VCaP (cell line): Measurements from ENCODE around the gene SSR4.

ENCODE experiments used
- H3K27ac ChIP-seq: fragments of 450-650 bp; 2 replicates; pipeline ENCODE4 v1.5.1; 2017
- TF ChIP-seq, protein P1 (sequence below): fragments of 450-650 bp; conservative IDR thresholded peaks from 2 replicates; pipeline ENCODE4 v1.5.1; 2017; ENCODE audit warnings: mild to moderate bottlenecking, moderate library complexity

Gene SSR4

DNA sequence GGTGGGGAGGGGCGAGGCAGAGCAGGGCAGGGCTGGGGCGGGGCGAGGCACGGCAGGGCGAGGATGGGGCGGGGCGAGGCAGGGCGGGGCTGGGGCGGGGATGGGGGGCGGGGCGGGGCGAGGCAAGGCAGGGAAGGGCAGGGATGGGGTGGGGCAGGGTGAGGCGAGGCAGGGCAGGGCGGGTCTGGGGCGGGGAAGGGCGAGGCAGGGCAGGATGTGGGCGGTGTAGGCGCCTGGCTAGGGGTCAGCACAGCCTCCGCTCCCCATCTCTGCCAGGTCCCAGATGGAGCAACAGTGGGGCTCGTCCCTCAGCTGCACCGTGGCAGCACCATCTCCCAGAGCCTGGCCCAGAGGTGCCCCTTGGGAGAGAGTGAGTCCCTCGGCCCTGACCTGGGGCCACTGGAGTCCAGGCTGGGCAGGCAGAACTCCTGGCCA lies 17.8 kb upstream of the SSR4 start:
- TF ChIP-seq, protein P1, sequence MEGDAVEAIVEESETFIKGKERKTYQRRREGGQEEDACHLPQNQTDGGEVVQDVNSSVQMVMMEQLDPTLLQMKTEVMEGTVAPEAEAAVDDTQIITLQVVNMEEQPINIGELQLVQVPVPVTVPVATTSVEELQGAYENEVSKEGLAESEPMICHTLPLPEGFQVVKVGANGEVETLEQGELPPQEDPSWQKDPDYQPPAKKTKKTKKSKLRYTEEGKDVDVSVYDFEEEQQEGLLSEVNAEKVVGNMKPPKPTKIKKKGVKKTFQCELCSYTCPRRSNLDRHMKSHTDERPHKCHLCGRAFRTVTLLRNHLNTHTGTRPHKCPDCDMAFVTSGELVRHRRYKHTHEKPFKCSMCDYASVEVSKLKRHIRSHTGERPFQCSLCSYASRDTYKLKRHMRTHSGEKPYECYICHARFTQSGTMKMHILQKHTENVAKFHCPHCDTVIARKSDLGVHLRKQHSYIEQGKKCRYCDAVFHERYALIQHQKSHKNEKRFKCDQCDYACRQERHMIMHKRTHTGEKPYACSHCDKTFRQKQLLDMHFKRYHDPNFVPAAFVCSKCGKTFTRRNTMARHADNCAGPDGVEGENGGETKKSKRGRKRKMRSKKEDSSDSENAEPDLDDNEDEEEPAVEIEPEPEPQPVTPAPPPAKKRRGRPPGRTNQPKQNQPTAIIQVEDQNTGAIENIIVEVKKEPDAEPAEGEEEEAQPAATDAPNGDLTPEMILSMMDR = no peak
- H3K27ac ChIP-seq = no peak overlapping the region

DNA sequence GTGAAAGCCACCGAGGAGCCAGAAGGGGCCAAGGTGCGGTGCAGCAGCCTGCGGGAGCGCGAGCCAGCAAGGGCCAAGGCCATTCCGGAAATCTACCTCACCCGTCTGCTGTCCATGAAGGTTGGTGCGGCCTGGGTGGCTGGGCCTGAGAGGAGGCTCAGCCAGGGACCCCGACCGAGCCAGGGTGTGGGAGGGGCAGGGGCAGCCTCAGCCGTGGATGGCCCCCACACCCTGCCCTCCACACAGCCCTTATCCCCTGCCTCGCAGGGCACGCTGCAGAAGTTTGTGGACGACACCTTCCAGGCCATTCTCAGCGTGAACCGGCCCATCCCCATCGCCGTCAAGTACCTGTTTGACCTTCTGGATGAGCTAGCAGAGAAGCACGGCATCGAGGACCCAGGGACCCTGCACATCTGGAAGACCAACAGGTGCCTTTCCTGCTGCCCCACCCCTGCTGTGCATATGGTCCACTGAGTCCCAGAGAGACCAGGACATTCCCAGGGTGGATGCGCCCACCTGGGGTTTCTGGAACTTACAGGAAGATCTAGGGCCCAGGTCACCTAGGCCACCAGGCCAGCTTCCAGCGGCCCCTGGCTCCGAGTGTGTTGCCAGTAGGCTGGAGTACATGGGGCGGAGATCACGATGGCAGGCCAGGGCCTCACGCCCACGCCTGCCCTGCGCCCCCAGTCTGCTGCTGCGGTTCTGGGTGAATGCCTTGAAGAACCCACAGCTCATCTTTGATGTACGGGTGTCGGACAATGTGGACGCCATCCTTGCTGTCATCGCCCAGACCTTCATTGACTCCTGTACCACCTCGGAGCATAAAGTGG lies 17.0 kb upstream of the SSR4 start:
- no peak overlapping the region for H3K27ac ChIP-seq

DNA sequence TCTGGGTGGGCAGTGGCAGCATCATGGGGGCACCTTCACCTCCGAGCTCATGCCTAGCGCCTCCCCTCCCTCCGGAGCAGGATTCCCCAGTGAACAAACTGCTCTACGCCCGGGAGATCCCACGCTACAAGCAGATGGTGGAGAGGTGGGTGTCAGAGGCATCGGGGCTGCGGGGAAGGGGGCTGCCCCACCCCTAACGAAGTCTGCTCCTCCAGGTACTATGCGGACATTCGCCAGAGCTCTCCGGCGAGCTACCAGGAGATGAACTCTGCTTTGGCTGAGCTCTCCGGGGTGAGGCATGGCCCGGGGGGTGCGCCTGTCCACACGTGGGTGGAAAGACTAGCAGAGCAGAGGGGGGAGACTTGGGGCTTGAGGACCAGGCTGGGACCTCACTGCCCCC lies 16.3 kb upstream of the SSR4 start:
- TF ChIP-seq, protein P1 = no peak
- H3K27ac ChIP-seq = no peak overlapping the region

More for the DNA sequence above, 17.0 kb upstream of the SSR4 start:
- TF ChIP-seq, protein P1 = no peak

DNA sequence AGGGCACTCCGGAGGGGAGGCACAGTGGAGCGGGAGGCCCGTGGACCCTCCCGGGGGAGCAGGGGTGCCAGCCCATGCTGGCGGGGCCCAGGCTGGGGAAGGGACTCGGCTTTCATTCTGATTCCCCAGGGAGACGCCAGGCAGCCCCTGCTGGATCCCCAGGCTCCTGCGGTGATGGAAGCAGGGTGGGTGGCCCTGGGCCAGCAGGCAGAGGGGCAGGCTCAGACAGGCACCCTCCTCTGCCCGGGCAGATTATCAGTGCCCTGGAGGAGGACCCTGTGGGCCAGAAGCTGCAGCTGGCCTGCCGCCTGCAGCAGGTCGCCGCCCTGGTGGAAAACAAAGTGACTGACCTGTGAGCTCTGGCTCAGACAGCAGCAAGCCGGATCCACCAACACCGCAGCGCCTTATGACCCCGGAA lies 15.8 kb upstream of the SSR4 start:
- no peak overlapping the region for H3K27ac ChIP-seq
- TF ChIP-seq, protein P1 = peak; percentile 61

DNA sequence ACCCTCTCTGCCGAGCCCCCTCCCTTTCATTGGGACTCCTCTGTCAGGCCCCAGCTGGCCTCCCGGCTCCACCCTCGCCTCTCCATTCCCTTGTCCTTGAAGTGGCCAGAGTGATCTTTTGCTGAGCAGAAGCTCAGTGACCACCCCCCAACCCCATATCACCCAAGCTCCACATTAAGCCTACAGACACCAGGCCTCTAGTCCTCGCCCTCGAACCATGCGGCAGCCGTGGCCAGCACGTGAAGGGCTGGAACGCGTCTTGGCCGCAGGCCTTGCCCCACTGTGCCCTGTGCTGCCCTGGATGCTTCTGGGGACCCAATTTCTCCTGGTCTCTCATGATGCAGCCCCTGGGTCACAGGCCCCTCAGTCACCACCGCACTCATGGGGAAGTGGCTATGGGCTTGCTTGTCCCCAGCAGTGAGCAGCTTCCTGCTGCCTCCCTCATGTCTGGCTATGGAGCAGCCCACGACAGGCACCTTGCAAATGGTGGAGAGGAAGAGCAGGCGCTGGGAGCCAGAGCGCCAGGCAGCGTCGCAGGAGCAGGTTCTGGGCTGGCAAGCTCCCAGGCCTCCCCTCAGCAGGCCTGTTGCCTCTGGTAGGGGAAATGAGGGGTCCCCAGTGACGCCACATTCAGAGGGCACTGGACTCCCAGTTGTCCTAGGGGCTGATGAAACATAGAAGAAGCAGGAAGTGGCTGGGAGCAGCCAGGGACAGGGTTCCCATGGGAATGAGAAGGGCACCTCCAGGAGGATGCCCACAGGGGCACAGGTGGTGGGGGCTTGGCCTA lies 14.4 kb upstream of the SSR4 start:
- TF ChIP-seq, protein P1 = no peak
- H3K27ac ChIP-seq = no peak overlapping the region

DNA sequence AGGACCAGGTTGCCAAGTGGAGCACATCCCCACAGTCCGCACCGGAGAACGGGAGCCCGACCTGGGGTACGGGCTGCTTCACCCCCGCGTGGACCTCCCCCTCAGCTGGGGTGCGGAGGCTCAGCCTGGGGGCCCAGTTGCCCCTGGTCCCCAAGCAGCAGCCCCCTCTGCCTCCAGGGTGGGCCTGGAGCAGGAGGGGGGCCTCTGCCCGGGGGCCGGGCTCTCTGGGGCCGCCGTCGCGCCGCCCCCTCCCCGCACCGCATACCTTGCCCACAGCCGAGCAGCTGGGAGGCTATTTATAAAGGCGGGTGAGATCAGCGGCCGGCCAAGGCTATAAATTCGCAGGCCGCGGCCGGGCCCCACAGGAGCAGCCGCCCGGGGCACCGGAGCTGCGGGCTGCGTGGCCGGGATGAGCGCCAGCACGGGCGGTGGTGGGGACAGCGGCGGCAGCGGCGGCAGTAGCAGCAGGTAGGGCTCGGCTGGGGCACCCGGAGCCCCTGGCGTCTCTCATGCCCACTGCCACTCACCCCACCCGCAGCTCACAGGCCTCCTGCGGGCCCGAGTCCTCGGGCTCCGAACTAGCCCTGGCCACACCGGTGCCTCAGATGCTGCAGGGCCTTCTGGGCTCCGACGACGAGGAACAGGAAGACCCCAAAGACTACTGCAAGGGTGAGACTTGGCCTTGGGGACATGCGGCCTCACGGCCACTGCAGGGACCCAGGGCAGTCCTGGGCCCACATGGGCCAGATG lies 13.6 kb upstream of the SSR4 start, which contains the start of gene SRPK3:
SRPK3 (plus strand) TSS at position 364 of the 750 bp plus-strand sequence; CDS start at position 410, 46 bp downstream.
- TF ChIP-seq, protein P1 = no peak
- no peak within 1 kb of the TSS for H3K27ac ChIP-seq
